ENCODE data around the gene RFPL4A.
"Not testable (repeated sequence)": the region's sequence is repeated elsewhere in the genome, so short reads cannot be mapped to it uniquely, and the experiment has no call there.

RFPL4A gene

GRCh38 chr19:55723491-55723890 is 35.4 kb upstream of the RFPL4A start:
- H3K27ac ChIP-seq = no peak overlapping the region
- TF ChIP-seq CTCF (conservative IDR thresholded peaks at IDR 0.05) = no peak
- TF ChIP-seq ZFX (IDR thresholded peaks at IDR 0.05) = no peak

DNA sequence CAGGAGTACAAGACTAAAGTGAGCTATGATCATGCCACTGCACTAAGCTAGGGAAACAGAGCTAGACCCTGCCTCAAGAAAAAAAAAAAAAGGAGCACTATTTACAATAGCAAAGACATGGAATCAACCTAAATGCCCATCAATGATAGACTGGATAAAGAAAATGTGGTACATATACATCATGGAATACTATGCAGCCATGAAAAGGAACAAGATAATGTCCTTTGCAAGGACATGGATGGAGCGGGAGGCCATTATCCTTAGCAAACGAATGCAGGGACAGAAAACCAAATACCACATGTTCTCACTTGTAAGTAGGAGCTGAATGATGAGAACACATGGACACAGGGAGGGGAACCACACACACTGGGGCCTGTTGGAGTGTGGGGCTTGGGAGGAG is 28.5 kb upstream of the RFPL4A start:
- H3K27ac ChIP-seq = not testable (repeated sequence)

DNA sequence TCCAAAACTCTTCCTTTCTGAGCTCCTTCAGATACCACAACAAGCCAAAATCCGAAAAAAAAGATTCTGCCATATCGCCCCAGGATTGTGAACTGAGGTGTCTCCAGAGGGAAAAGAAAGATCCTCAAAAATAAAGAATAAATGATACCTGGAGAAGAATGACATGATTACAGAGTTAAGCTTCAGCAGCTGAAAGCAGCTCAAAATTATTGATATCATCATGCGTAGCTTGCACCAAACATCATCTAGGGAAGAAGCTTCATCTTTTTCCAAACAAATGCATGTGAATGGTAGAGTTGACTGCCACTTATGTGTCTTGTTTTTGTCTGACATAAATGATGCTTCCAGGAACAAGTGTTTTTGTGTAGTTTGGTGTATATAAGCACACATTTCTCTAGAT is 20.6 kb upstream of the RFPL4A start, which contains the start of gene NLRP9:
TSS of gene NLRP9 (minus strand) at position 101 of the 400 bp plus-strand sequence. CDS start at position 73, 28 bp downstream.
- no peak within 1 kb of the TSS for H3K27ac ChIP-seq
- TF ChIP-seq ZFX (IDR thresholded peaks at IDR 0.05) = no peak
- TF ChIP-seq CTCF (conservative IDR thresholded peaks at IDR 0.05) = no peak

- H3K27ac ChIP-seq = no peak overlapping the region
- TF ChIP-seq CTCF (conservative IDR thresholded peaks at IDR 0.05) (no peak), ZFX (IDR thresholded peaks at IDR 0.05) (no peak)
These were observed 8.2 kb upstream of the RFPL4A start for GRCh38 chr19:55750715-55751114.

DNA sequence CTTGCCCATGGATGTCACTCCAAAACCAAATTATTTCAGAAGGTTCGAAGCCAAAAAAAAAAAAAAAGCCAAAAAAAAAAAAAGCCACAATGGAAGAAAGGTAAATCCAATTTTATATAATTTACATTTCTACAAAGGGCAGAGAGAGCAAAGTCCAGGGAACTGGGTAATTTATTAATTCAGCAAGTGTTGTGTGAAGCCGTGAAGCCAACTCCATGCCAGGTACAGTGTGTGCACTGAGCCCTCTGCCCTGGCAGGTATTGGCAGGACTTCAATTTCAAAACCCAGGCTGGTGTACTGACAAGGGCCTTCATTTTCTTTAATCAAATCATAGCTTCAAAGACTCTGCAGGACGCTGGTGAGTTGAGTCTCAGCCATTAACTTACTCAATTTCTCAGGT is 5.5 kb upstream of the RFPL4A start:
- TF ChIP-seq ZFX (IDR thresholded peaks at IDR 0.05) = no peak
- no peak for TF ChIP-seq CTCF (conservative IDR thresholded peaks at IDR 0.05)

DNA sequence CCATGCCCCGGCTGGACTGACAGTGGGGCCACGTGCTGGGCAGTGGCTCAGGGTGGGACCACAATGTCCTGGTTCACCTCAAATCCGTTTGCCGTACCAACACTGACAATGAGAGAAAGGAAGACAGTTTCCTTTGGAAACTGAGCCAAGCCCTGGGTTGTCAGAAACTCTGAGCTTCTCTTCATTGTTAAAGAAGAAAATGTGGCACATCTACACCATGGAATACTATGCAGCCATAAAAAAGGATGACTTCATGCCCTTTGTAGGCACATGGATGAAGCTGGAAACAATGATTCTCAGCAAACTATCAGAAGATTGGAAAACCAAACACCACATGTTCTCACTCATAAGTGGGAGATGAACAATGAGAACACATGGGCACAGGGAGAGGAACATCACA is 2.1 kb upstream of the RFPL4A start:
- not testable (repeated sequence) for H3K27ac ChIP-seq

More for the DNA sequence above, 5.5 kb upstream of the RFPL4A start:
- no peak overlapping the region for H3K27ac ChIP-seq

GRCh38 chr19:55766466-55766865 is 7.6 kb downstream of the RFPL4A start:
- no peak overlapping the region for H3K27ac ChIP-seq
- TF ChIP-seq ZFX (IDR thresholded peaks at IDR 0.05) (no peak), CTCF (conservative IDR thresholded peaks at IDR 0.05) (no peak)

- not testable (repeated sequence) for H3K27ac ChIP-seq
These were observed 9.9 kb downstream of the RFPL4A start, which contains the start of gene RFPL4AL1 for GRCh38 chr19:55768818-55769217. TSS of gene RFPL4AL1 (plus strand) at chr19:55769118. CDS start at chr19:55771805, 2,687 bp downstream.

DNA sequence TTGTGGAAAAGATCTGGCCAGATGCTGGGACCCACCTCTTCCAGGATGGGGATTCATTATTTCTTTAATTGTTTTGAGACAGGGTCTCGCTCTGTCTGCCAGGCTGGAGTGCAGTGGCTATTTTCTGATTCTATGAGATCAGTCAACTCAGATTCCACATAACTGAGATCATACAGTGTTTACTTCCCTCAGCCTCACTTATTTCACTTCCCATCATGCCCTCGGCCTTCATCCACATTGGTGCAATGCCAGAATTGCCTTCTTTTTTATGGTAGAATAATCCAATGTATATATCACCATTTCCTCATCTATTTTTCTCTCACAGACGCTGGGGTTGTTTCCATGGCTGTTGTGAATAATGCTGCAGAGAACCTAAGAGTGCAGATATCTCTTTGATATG is 10.7 kb downstream of the RFPL4A start:
- H3K27ac ChIP-seq = not testable (repeated sequence)

- TF ChIP-seq ZFX (IDR thresholded peaks at IDR 0.05) (no peak), CTCF (conservative IDR thresholded peaks at IDR 0.05) (peak; percentile 48)
- H3K27ac ChIP-seq = no peak overlapping the region
These were observed 18.6 kb downstream of the RFPL4A start for GRCh38 chr19:55777528-55777927.

Measured in C4-2B (cell line).